ENCODE results near the gene LRRC47. TPM values are rescaled to one million over a fixed set of nuclear protein-coding genes. Genes with fewer than 3 reads are reported as not detected.
A peak's percentile ranks its signal among the peaks of the same experiment; 100 is the strongest.

Gene LRRC47
- total and polyA plus RNA-seq, 3 experiments from 2014 or later: 36.9 to 50.5 (median 42.6) TPM

DNA sequence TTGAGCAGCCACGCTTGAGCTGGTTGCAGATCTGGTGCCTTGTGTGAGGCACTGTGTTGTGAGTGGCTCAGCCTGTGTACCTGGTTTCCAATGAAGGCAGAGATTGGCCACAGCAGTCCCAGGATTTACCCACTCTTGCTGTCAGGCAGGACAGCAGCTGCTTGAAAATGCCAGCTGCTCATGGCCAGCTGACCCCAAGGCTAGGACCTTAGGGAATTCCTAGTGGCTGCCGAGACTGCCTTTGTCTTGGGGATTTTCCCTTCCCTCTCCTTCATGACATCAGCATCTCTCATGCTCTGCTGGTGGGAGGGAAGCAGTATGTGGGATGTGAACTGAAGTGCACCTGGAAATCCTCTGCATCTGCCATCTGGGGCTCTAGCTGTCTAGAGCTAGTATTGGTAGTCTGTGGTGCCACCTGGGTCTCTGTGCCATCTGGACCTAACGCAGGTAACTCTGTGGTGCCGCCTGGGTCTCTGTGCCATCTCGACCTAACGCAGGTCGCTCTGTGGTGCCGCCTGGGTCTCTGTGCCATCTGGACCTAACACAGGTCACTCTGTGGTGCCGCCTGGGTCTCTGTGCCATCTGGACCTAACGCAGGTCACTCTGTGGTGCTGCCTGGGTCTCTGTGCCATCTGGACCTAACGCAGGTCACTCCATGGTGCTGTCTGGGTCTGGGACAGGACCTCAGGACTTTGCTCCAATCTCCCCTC is 3.8 kb upstream of the LRRC47 start:
- Histone ChIP-seq H3K27ac (ENCODE audit: low read depth, low read length) (no peak overlapping the region), H3K36me3 (ENCODE audit: insufficient read depth, low read length) (no peaks in the 10 kb centered on the region), H3K4me1 (ENCODE audit: insufficient read depth, low read length) (peaks cover 13% of the 10 kb centered on the region), H3K9me3 (ENCODE audit: low read length) (no peaks in the 10 kb centered on the region), H3K27me3 (ENCODE audit: insufficient read depth, low read length, poor library complexity, severe bottlenecking) (no peaks in the 10 kb centered on the region), H3K4me3 (ENCODE audit: low read length) (no peak overlapping the region)
- Mint-ChIP-seq H3K36me3 (peaks cover 0 to 8% (median 4%) of the 10 kb centered on the region in 3 donors), H3K27ac (no peak overlapping the region), H3K9me3 (no peaks in the 10 kb centered on the region), H3K27me3 (peaks cover 24 to 49% of the 10 kb centered on the region in 2 donors), H3K4me3 (peak overlapping the region in 2 of 7 donors; percentile 25 to 28), H3K4me1 (peaks cover 19 to 22% (median 21%) of the 10 kb centered on the region in 3 donors)
- ChIA-PET CTCF (interaction anchor here (1.5 kb wide), 1 partner anchor 24 kb away, joined by 6 read pairs; no protein-coding TSS in a partner anchor), POLR2A (no interaction called here)
- DNase-seq: peak in 1 of 5 donors; percentile 7

DNA sequence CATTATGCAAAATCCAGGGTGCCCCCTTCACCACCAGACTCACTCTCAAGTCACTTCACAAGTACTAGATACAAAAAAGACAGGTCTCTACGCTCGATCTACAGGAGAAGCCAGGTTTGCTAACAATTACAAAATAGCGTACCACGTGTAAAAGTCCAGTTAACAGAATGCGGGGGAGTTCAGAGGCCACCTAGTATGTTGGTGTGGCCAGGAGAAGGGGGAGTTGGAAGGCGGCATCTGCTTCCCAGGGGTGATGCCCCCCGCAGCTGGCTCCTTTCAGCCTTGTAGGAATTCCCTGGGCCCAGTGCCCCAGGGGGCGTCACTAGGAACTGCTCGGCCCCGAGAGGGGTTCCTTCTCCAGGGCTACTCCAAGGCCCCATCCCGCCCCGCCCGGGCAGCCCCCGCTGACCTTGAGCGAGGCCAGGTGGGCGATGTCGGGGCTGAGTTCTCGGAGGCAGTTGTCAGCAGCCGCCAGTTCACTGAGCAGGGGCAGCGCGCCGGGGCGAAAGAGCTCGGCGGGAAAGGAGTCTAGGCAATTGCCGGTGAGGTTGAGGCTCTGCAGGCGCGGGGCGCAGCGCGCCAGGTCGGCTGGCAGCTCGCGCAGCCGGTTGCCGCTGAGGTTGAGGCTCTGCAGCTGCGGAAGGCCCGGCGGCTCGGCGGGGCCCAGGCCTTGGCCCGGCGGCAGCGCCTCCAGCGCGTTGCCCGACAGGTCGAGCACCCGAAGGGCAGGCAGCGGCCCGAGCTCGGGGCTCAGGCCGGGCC is 664 bp downstream of the LRRC47 start:
- H3K4me1 ChIP-seq (ENCODE audit: insufficient read depth, low read length): peaks cover 34% of the 10 kb centered on the region
- no peaks in the 10 kb centered on the region for H3K9me3 ChIP-seq (ENCODE audit: low read length)
- ChIA-PET POLR2A (interaction anchor here (1.0 to 1.3 kb wide), 2 partner anchors 62 to 104 kb away, joined by 3 read pairs; partner anchors contain the start of genes C1orf174 and DFFB), CTCF (interaction anchor here (0.7 to 0.8 kb wide), 2 partner anchors 20 to 25 kb away, joined by 3 read pairs; no protein-coding TSS in a partner anchor)
- peak overlapping the region; percentile 66 for H3K4me3 ChIP-seq (ENCODE audit: low read length)
- Mint-ChIP-seq H3K9me3 (no peaks in the 10 kb centered on the region), H3K4me1 (peaks cover 34 to 53% (median 42%) of the 10 kb centered on the region in 3 donors), H3K36me3 (peaks cover 2 to 26% (median 4%) of the 10 kb centered on the region in 3 donors), H3K27ac (peak overlapping the region in 7 of 8 donors; percentile 59 to 89 (median 74)), H3K27me3 (peaks cover 4 to 10% of the 10 kb centered on the region in 2 donors), H3K4me3 (peak overlapping the region; percentile 78 to 92 (median 88))
- peak overlapping the region; percentile 69 for H3K27ac ChIP-seq (ENCODE audit: low read depth, low read length)
- H3K36me3 ChIP-seq (ENCODE audit: insufficient read depth, low read length): peaks cover 11% of the 10 kb centered on the region
- no peaks in the 10 kb centered on the region for H3K27me3 ChIP-seq (ENCODE audit: insufficient read depth, low read length, poor library complexity, severe bottlenecking)
- DNase-seq: peak in 1 of 5 donors; percentile 42

DNA sequence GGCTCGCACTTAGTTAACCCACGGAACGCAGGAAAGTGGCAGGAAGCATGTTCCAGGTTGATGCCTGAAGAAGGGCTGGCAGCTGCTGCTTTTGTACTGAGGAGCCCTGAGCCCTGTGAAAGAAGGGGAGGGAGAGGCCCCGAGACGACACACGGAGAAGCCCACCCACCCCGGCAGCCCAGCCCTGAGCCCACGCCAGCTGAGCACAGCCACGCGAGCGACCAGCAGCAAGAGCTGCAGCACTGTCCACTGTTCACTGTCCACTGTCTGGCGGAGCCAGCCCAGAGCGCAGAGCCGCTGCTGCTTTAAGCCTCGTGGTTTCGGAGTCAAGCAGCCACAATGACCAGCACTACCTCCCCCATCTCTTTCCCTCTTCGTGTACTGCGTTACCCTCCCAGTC is 5.3 kb downstream of the LRRC47 start:
- Mint-ChIP-seq H3K4me3 (no peak overlapping the region), H3K36me3 (peaks cover 0 to 52% (median 5%) of the 10 kb centered on the region in 3 donors), H3K9me3 (no peaks in the 10 kb centered on the region), H3K27me3 (no peaks in the 10 kb centered on the region), H3K4me1 (peaks cover 31 to 72% (median 47%) of the 10 kb centered on the region in 3 donors), H3K27ac (no peak overlapping the region)
- H3K4me3 ChIP-seq (ENCODE audit: low read length): no peak overlapping the region
- peaks cover 22% of the 10 kb centered on the region for H3K36me3 ChIP-seq (ENCODE audit: insufficient read depth, low read length)
- H3K27ac ChIP-seq (ENCODE audit: low read depth, low read length): no peak overlapping the region
- ChIA-PET POLR2A (no interaction called here), CTCF (no interaction called here)
- H3K27me3 ChIP-seq (ENCODE audit: insufficient read depth, low read length, poor library complexity, severe bottlenecking): no peaks in the 10 kb centered on the region
- peaks cover 40% of the 10 kb centered on the region for H3K4me1 ChIP-seq (ENCODE audit: insufficient read depth, low read length)
- no peaks in the 10 kb centered on the region for H3K9me3 ChIP-seq (ENCODE audit: low read length)
- DNase-seq: peak in 1 of 5 donors; percentile 45

DNA sequence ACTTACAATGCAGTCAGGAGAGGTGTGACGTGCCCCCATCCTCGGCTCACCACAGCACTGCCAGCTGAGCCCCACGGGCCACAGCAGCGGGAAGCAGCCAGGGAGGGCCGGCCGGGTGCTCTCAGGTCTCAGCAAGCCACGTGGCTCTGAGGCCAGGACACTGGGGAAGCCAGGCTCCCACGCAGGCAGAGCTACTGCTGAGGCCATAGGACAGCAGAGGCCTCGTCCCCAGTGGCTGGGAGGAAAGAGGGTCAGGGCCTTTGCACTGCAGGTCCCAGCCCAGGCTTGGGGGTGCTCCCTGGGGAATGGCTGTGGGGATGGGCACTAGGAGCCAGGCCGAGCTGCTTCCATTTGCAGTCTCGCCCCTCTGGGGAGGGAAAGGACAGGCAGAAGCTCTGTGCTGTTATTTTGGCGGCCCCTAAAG is 5.8 kb downstream of the LRRC47 start:
- DNase-seq: peak in 1 of 5 donors; percentile 43
- Mint-ChIP-seq H3K36me3 (peaks cover 0 to 57% (median 5%) of the 10 kb centered on the region in 3 donors), H3K27ac (no peak overlapping the region), H3K27me3 (no peaks in the 10 kb centered on the region), H3K4me3 (no peak overlapping the region), H3K9me3 (no peaks in the 10 kb centered on the region), H3K4me1 (peaks cover 30 to 71% (median 46%) of the 10 kb centered on the region in 3 donors)
- H3K27me3 ChIP-seq (ENCODE audit: insufficient read depth, low read length, poor library complexity, severe bottlenecking): no peaks in the 10 kb centered on the region
- H3K36me3 ChIP-seq (ENCODE audit: insufficient read depth, low read length): peaks cover 25% of the 10 kb centered on the region
- ChIA-PET POLR2A (no interaction called here), CTCF (no interaction called here)
- H3K4me1 ChIP-seq (ENCODE audit: insufficient read depth, low read length): peaks cover 38% of the 10 kb centered on the region
- H3K4me3 ChIP-seq (ENCODE audit: low read length): no peak overlapping the region
- H3K27ac ChIP-seq (ENCODE audit: low read depth, low read length): no peak overlapping the region
- H3K9me3 ChIP-seq (ENCODE audit: low read length): no peaks in the 10 kb centered on the region

DNA sequence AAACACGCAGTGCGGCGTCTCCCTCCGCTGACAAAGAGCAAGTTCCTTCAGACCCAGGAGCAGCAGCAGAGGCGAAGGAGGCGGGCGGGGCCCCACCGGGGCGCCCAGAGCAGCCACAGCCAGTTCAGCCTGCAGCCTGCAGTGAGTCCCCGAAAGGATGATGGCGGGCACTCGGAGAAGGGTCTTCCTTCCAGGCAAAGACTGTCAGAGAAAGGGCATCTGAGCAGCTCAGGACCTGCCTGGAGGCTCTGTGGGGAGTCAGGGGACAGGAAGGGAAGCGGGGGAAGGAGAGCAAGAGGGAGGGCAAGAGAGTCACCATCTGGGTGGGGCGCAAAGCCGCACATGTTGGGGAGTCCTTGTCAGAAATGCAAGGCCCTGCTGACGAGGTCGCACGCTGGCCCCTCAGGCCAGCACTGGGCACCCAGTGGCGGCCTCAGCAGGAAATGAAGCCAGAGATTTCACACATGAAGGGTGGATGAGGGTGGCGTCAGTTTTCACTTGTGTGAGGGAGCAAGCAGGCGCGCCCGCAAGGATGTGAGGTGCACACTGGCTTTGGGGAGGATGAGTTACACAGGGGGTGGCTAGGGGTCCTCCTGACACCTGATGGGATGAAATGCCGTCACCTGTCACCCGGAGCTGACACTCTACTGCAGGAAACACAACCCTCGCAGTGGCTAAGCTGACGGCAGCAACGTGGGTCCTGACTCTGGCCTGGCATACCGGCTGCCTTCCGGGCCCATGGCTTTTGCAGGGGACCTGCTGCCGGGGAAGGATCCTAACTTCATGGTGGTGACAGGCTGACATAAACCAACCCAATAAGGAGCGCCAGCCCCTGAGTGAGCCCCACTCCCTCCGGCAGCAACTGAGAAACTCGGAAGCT is 6.6 kb downstream of the LRRC47 start:
- Mint-ChIP-seq H3K4me1 (peaks cover 24 to 63% (median 38%) of the 10 kb centered on the region in 3 donors), H3K27ac (peak overlapping the region in 3 of 8 donors; percentile 27 to 76 (median 72)), H3K27me3 (no peaks in the 10 kb centered on the region), H3K9me3 (no peaks in the 10 kb centered on the region), H3K36me3 (peaks cover 0 to 60% (median 7%) of the 10 kb centered on the region in 3 donors), H3K4me3 (no peak overlapping the region)
- peak in 1 of 5 donors; percentile 35 for DNase-seq
- Histone ChIP-seq H3K9me3 (ENCODE audit: low read length) (no peaks in the 10 kb centered on the region), H3K27ac (ENCODE audit: low read depth, low read length) (no peak overlapping the region), H3K27me3 (ENCODE audit: insufficient read depth, low read length, poor library complexity, severe bottlenecking) (no peaks in the 10 kb centered on the region), H3K36me3 (ENCODE audit: insufficient read depth, low read length) (peaks cover 31% of the 10 kb centered on the region), H3K4me3 (ENCODE audit: low read length) (no peak overlapping the region), H3K4me1 (ENCODE audit: insufficient read depth, low read length) (peaks cover 30% of the 10 kb centered on the region)
- ChIA-PET CTCF (interaction anchor here (1.1 kb wide), 1 partner anchor 14 kb away, joined by 3 read pairs; no protein-coding TSS in a partner anchor), POLR2A (no interaction called here)

DNA sequence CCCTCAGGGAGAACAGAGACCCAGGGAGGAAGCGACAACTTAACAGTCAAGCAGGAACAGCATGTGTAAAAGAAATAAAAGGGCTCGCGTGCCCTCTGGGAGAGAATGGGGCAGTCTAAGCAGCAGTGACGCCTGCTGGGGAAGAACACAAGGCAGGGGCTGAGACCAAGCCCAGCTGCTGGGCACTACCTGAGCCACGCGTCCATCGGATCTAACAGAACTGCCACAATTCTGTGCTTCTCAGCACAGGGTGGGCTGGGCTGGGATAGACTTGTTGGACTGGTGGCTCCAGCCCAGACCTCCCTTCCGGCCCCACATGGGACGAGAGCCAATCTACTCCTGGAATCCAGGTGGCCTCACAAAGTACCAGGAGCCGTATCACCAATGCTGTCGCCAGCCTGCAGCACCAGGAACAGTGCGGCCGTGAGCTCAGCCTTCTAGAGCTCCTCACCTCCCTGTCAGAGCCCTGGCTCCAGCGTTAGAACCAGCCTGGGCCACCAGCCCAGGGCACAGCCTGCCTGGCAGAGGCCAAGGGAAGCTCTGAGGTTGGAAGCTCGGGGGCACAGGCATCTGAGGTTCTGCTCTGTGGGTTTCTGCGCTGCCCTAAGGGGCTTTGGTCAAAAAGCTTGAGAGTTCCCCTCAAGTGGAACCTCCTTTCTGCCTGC is 7.4 kb downstream of the LRRC47 start:
- H3K27me3 ChIP-seq (ENCODE audit: insufficient read depth, low read length, poor library complexity, severe bottlenecking): no peaks in the 10 kb centered on the region
- H3K4me1 ChIP-seq (ENCODE audit: insufficient read depth, low read length): peaks cover 22% of the 10 kb centered on the region
- no peaks in the 10 kb centered on the region for H3K27me3 Mint-ChIP-seq
- peaks cover 36% of the 10 kb centered on the region for H3K36me3 ChIP-seq (ENCODE audit: insufficient read depth, low read length)
- peak overlapping the region in 7 of 8 donors; percentile 24 to 98 (median 95) for H3K27ac Mint-ChIP-seq
- H3K4me3 ChIP-seq (ENCODE audit: low read length): no peak overlapping the region
- H3K4me3 Mint-ChIP-seq: peak overlapping the region in 1 of 7 donors; percentile 74
- H3K27ac ChIP-seq (ENCODE audit: low read depth, low read length): no peak overlapping the region
- POLR2A ChIA-PET: no interaction called here
- H3K9me3 Mint-ChIP-seq: no peaks in the 10 kb centered on the region
- no peaks in the 10 kb centered on the region for H3K9me3 ChIP-seq (ENCODE audit: low read length)
- peaks cover 0 to 68% (median 7%) of the 10 kb centered on the region in 3 donors for H3K36me3 Mint-ChIP-seq
- peaks cover 19 to 56% (median 30%) of the 10 kb centered on the region in 3 donors for H3K4me1 Mint-ChIP-seq
- CTCF ChIA-PET: interaction anchor here (1.1 kb wide), 1 partner anchor 13 kb away, joined by 3 read pairs; no protein-coding TSS in a partner anchor
- DNase-seq: peak in 1 of 5 donors; percentile 43
